Tibial nerve (tissue), 4 donors: ENCODE measurements around the gene RCAN2. TPM values are rescaled to one million over a fixed set of nuclear protein-coding genes. Genes with fewer than 3 reads are reported as not detected.
A peak's percentile ranks its signal among the peaks of the same experiment; 100 is the strongest.
"Not testable (repeated sequence)": the region's sequence is repeated elsewhere in the genome, so short reads cannot be mapped to it uniquely, and the experiment has no call there.

Experiments used
- DNase-seq, 2 donors: peaks; one replicate each; pipeline ENCODE4 v3.0.0-alpha.2; 2019; ENCODE audit warnings: low spot score in 2 of 2
- H3K27ac ChIP-seq, 4 donors: fragments of 200-600 bp; sonication (generic) in 3 of 4; one replicate each; pipeline ENCODE4 v1.5.1; 2017 to 2019; ENCODE audit warnings: mild to moderate bottlenecking in 1 of 4
- H3K27me3 ChIP-seq, 2 donors: fragments of 200-600 bp; sonication (generic) in 1 of 2; one replicate each; pipeline versions ENCODE4 v1.5.1 to v1.6.0; 2017 to 2019
- H3K36me3 ChIP-seq, 3 donors: fragments of 200-600 bp; sonication (generic); one replicate each; pipeline ENCODE4 v1.5.1; 2018 to 2019
- H3K4me1 ChIP-seq, 4 donors: fragments of 200-600 bp; sonication (generic) in 3 of 4; one replicate each; pipeline ENCODE4 v1.5.1; 2017 to 2019
- H3K4me3 ChIP-seq, 4 donors: fragments of 200-600 bp; sonication (generic) in 3 of 4; one replicate each; pipeline ENCODE4 v1.5.1; 2017 to 2019; ENCODE audit warnings: mild to moderate bottlenecking in 1 of 4, moderate library complexity in 1 of 4
- H3K9me3 ChIP-seq, 4 donors: fragments of 200-600 bp; sonication (generic) in 3 of 4; one replicate each; pipeline ENCODE4 v1.5.1; 2017 to 2019
- CTCF ChIP-seq, 5 experiments: fragments of 200-600 bp in 3 of 5; fragments of 450-650 bp in 2 of 5; sonication (generic) in 3 of 5; IDR thresholded peaks; one replicate each; pipeline ENCODE4 v1.5.1; 2016 to 2019; ENCODE audit warnings: antibody characterized with exemption in 5 of 5, mild to moderate bottlenecking in 3 of 5, moderate library complexity in 2 of 5
- EP300 ChIP-seq, 2 donors: sonication (generic); formaldehyde crosslinking; IDR thresholded peaks; one replicate each; pipeline ENCODE4 v1.6.1; 2017; ENCODE audit warnings: antibody characterized with exemption in 2 of 2, mild to moderate bottlenecking in 1 of 2
- POLR2A ChIP-seq, 2 donors: fragments of 450-650 bp; IDR thresholded peaks; one replicate each; pipeline ENCODE4 v1.6.1; 2017; ENCODE audit warnings: antibody characterized with exemption in 2 of 2, mild to moderate bottlenecking in 2 of 2, moderate library complexity in 2 of 2
- WGBS, 2 donors: methylation state at CpG; one replicate each; pipeline ENCODE4 v1.1.5; 2018; 5-methylcytosine and 5-hydroxymethylcytosine counted together
- total RNA-seq, 4 donors: library from RNA; depleted of rRNA; stranded (reverse); fragments of >200 nt; gene quantifications; one replicate each; pipeline ENCODE4 v1.1.0, GENCODE V29; 2016

Gene RCAN2
- total RNA-seq, 4 donors from 2014 or later = 6.6 to 19.4 (median 15.0) TPM

DNA sequence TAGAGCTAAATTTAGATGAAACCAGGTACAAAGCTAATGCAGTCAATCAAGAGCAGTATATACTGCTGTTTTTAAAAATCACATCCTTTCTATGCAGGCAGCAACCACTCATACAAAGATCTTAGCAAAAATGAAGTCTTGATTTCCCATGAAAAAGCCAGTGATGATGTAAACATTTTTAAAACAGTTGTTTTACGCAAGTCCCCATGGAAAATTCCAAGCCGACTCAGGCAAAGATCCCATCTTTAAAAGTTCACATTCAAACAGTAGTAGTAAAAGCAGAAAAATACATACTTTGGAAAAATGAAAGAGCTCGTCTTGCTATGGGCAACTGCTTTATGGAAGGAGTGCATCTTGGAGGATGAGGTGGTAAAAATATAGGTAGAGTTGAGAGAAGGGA lies 84.0 kb downstream of the RCAN2 start:
- peaks cover 0 to 24% (median 5%) of the 10 kb centered on the region in 4 donors for H3K4me1 ChIP-seq
- peak overlapping the region in 1 of 4 donors; percentile 16 for H3K27ac ChIP-seq
- H3K36me3 ChIP-seq = no peaks in the 10 kb centered on the region
- no peak for TF ChIP-seq CTCF (IDR thresholded peaks at IDR 0.05)
- TF ChIP-seq POLR2A (IDR thresholded peaks at IDR 0.05) = no peak
- TF ChIP-seq EP300 (IDR thresholded peaks at IDR 0.05) = no peak
- H3K9me3 ChIP-seq = no peaks in the 10 kb centered on the region
- 67 to 76% methylated on average over 3 of the region's 3 CpGs for WGBS, 2 donors
- no peak overlapping the region for H3K4me3 ChIP-seq
- DNase-seq = no peak
- no peaks in the 10 kb centered on the region for H3K27me3 ChIP-seq

- not testable (repeated sequence) for H3K27ac ChIP-seq, H3K27me3 ChIP-seq, DNase-seq, H3K36me3 ChIP-seq, H3K4me3 ChIP-seq, H3K9me3 ChIP-seq
- peaks cover 0 to 24% (median 5%) of the 10 kb centered on the region in 4 donors for H3K4me1 ChIP-seq
- WGBS, 2 donors = 98 to 100% methylated on average over 13 to 17 of the region's 32 CpGs
These were observed 85.5 kb downstream of the RCAN2 start for GRCh38 chr6:46405620-46406180.

DNA sequence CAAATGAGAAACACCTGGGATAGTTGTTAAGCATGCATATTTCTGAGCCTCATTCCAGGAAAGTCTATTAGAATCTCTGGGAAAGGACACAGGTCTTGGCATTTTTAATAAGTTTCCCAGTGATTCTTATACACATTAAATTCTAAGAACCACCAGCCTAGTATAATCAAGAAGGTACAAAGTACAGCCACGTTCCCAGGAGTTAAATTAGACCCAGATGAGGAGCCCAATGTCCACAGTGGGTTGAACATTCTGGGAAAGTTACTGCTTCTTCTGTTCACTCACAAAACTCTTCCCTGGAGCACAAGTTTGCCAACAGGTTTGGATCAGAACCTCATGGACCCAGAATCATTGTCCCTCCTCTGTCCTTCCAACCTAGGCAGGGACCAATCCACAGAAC lies 90.4 kb downstream of the RCAN2 start:
- no peaks in the 10 kb centered on the region for H3K4me1 ChIP-seq
- no peaks in the 10 kb centered on the region for H3K9me3 ChIP-seq
- TF ChIP-seq CTCF (IDR thresholded peaks at IDR 0.05) = no peak
- no peak for TF ChIP-seq EP300 (IDR thresholded peaks at IDR 0.05)
- no peak for TF ChIP-seq POLR2A (IDR thresholded peaks at IDR 0.05)
- no peak overlapping the region for H3K4me3 ChIP-seq
- WGBS, 2 donors = 71 to 81% methylated on average over 1 of the region's 1 CpG
- DNase-seq = no peak
- H3K27ac ChIP-seq = no peak overlapping the region
- no peaks in the 10 kb centered on the region for H3K27me3 ChIP-seq
- no peaks in the 10 kb centered on the region for H3K36me3 ChIP-seq

- 80 to 82% methylated on average over 4 of the region's 4 CpGs for WGBS, 2 donors
- H3K27me3 ChIP-seq = no peaks in the 10 kb centered on the region
- no peaks in the 10 kb centered on the region for H3K36me3 ChIP-seq
- no peaks in the 10 kb centered on the region for H3K9me3 ChIP-seq
- no peak overlapping the region for H3K4me3 ChIP-seq
- no peak overlapping the region for H3K27ac ChIP-seq
- H3K4me1 ChIP-seq = no peaks in the 10 kb centered on the region
- TF ChIP-seq CTCF (IDR thresholded peaks at IDR 0.05) = no peak
- TF ChIP-seq EP300 (IDR thresholded peaks at IDR 0.05) = no peak
- TF ChIP-seq POLR2A (IDR thresholded peaks at IDR 0.05) = no peak
- no peak for DNase-seq
These were observed 95.7 kb downstream of the RCAN2 start for GRCh38 chr6:46395530-46395929.

DNA sequence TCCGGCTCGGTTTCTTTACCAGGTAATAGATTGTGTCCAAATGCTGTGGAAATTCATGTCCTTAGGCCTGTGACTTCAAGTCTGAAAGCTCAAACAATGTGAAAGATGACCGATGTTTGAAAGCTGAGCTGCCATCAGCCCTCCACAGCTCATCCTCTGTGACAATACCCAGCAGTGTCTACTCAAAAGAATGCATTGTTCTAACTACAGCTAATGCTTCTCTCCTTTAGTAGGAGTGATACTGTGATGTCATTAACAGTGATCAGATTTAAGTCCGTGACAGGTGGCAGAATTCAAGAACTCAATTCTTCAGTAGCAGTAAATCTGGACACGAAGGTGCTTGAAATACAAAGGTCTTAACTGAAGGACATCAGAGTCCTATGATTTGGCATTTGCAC lies 97.3 kb downstream of the RCAN2 start:
- Histone ChIP-seq H3K4me1 (no peaks in the 10 kb centered on the region), H3K36me3 (no peaks in the 10 kb centered on the region), H3K9me3 (no peaks in the 10 kb centered on the region), H3K4me3 (no peak overlapping the region), H3K27me3 (no peaks in the 10 kb centered on the region), H3K27ac (no peak overlapping the region)
- 81 to 90% methylated on average over 5 of the region's 5 CpGs for WGBS, 2 donors
- TF ChIP-seq POLR2A (IDR thresholded peaks at IDR 0.05) (no peak), CTCF (IDR thresholded peaks at IDR 0.05) (no peak), EP300 (IDR thresholded peaks at IDR 0.05) (no peak)
- DNase-seq = no peak
